Measurements from ENCODE around the gene DACH1. TPM values are rescaled to one million over a fixed set of nuclear protein-coding genes. Genes with fewer than 3 reads are reported as not detected.
"Not testable (repeated sequence)": the region's sequence is repeated elsewhere in the genome, so short reads cannot be mapped to it uniquely, and the experiment has no call there.

Gene DACH1
- total RNA-seq, 2 experiments from 2014 or later = not detected

- Mint-ChIP-seq H3K27ac (no peak overlapping the region), H3K36me3 (no peaks in the 10 kb centered on the region), H3K4me1 (ENCODE audit: low read depth) (no peaks in the 10 kb centered on the region), H3K27me3 (no peaks in the 10 kb centered on the region), H3K4me3 (no peak overlapping the region), H3K9me3 (no peaks in the 10 kb centered on the region)
- intact Hi-C loops (cut with micrococcal nuclease) = no loop called here
- DNase-seq = no peak
- ChIA-PET POLR2A (no interaction called here), CTCF (no interaction called here)
These were observed 81.6 kb downstream of the DACH1 start for GRCh38 chr13:71785361-71785760.

GRCh38 chr13:71780546-71780945 lies 86.5 kb downstream of the DACH1 start:
- no peak for DNase-seq
- Mint-ChIP-seq H3K4me3 (no peak overlapping the region), H3K27ac (no peak overlapping the region), H3K4me1 (ENCODE audit: low read depth) (no peaks in the 10 kb centered on the region), H3K27me3 (no peaks in the 10 kb centered on the region), H3K36me3 (no peaks in the 10 kb centered on the region), H3K9me3 (no peaks in the 10 kb centered on the region)
- POLR2A ChIA-PET = no interaction called here
- CTCF ChIA-PET = no interaction called here
- intact Hi-C loops (cut with micrococcal nuclease) = no loop called here

DNA sequence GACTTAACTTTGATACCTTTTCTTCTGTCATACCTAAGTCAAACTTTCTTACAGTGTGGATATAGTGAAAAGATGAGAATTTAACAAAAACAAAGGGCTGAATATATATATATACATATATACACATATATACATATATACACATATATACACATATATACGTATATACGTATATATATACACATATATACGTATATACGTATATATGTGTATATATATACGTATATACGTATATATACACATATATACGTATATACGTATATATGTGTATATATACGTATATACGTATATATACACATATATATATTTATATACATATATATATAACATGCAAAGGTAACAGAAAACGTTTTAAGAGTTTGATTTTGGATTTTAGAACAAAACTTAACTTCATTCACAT lies 88.0 kb downstream of the DACH1 start:
- H3K36me3 Mint-ChIP-seq; intact Hi-C loops (cut with micrococcal nuclease); POLR2A ChIA-PET; H3K27me3 Mint-ChIP-seq; H3K4me1 Mint-ChIP-seq (ENCODE audit: low read depth); H3K4me3 Mint-ChIP-seq; H3K9me3 Mint-ChIP-seq; DNase-seq; H3K27ac Mint-ChIP-seq: not testable (repeated sequence)
- CTCF ChIA-PET = interaction anchor here (0.6 kb wide), 1 partner anchor 110 kb away, joined by 3 read pairs; no protein-coding TSS in a partner anchor

DNA sequence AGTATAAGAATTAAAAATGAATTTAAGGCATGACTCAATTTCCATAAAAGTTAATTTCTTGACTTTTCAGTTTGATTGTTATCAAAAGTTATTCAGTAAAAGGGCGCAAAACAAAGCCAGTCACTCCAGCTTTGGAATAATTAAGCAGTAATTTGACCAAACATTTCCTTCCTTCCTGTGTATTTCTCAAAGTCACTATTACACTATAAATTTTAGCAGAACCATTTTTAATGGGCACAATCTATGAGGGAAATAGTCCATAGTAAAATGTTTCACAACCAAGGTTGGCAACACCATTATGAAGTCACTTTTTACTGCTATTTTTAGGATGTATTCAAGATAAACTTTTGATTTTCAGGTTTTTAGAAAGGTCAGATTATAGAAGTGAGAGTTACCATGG lies 91.0 kb downstream of the DACH1 start:
- no peak overlapping the region for H3K4me3 Mint-ChIP-seq
- POLR2A ChIA-PET = no interaction called here
- no peaks in the 10 kb centered on the region for H3K27me3 Mint-ChIP-seq
- intact Hi-C loops (cut with micrococcal nuclease) = no loop called here
- H3K9me3 Mint-ChIP-seq = no peaks in the 10 kb centered on the region
- no peaks in the 10 kb centered on the region for H3K36me3 Mint-ChIP-seq
- CTCF ChIA-PET = no interaction called here
- no peaks in the 10 kb centered on the region for H3K4me1 Mint-ChIP-seq (ENCODE audit: low read depth)
- H3K27ac Mint-ChIP-seq = no peak overlapping the region
- DNase-seq = no peak

GRCh38 chr13:71774863-71775262 lies 92.1 kb downstream of the DACH1 start:
- CTCF ChIA-PET = no interaction called here
- POLR2A ChIA-PET = no interaction called here
- H3K9me3 Mint-ChIP-seq = no peaks in the 10 kb centered on the region
- H3K4me3 Mint-ChIP-seq = no peak overlapping the region
- H3K4me1 Mint-ChIP-seq (ENCODE audit: low read depth) = no peaks in the 10 kb centered on the region
- H3K27ac Mint-ChIP-seq = no peak overlapping the region
- no peaks in the 10 kb centered on the region for H3K36me3 Mint-ChIP-seq
- no peaks in the 10 kb centered on the region for H3K27me3 Mint-ChIP-seq
- intact Hi-C loops (cut with micrococcal nuclease) = no loop called here
- no peak for DNase-seq

GRCh38 chr13:71773531-71773930 lies 93.5 kb downstream of the DACH1 start:
- Mint-ChIP-seq H3K4me3 (no peak overlapping the region), H3K4me1 (ENCODE audit: low read depth) (no peaks in the 10 kb centered on the region), H3K27me3 (no peaks in the 10 kb centered on the region), H3K9me3 (no peaks in the 10 kb centered on the region), H3K36me3 (no peaks in the 10 kb centered on the region), H3K27ac (no peak overlapping the region)
- CTCF ChIA-PET = no interaction called here
- POLR2A ChIA-PET = no interaction called here
- intact Hi-C loops (cut with micrococcal nuclease) = no loop called here
- no peak for DNase-seq

DNA sequence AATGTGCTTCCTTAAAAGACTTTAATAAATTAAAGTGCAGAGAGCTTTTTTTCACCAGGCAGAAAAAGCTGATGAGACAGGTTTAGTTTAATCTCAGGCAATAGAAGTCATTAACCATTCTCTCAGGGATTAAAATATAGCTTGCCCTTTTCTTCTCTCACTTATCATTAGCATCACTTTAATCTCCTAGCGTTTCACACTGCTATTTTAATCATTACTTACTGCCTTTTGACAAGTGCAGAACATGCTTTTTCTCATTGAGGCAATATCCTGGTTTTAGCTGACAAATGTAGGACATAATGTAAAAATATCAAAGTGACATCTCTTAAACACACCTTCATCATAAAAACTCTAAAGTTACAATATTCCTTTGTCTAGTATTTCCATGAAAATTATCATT lies 94.6 kb downstream of the DACH1 start:
- intact Hi-C loops (cut with micrococcal nuclease) = no loop called here
- Mint-ChIP-seq H3K4me3 (no peak overlapping the region), H3K27ac (no peak overlapping the region), H3K9me3 (no peaks in the 10 kb centered on the region), H3K36me3 (no peaks in the 10 kb centered on the region), H3K27me3 (no peaks in the 10 kb centered on the region), H3K4me1 (ENCODE audit: low read depth) (no peaks in the 10 kb centered on the region)
- ChIA-PET CTCF (no interaction called here), POLR2A (no interaction called here)
- no peak for DNase-seq

GRCh38 chr13:71771144-71771543 lies 95.9 kb downstream of the DACH1 start:
- ChIA-PET CTCF (no interaction called here), POLR2A (no interaction called here)
- H3K4me3 Mint-ChIP-seq = no peak overlapping the region
- H3K27ac Mint-ChIP-seq = no peak overlapping the region
- H3K4me1 Mint-ChIP-seq (ENCODE audit: low read depth) = no peaks in the 10 kb centered on the region
- intact Hi-C loops (cut with micrococcal nuclease) = no loop called here
- DNase-seq = no peak
- H3K27me3 Mint-ChIP-seq = no peaks in the 10 kb centered on the region
- no peaks in the 10 kb centered on the region for H3K36me3 Mint-ChIP-seq
- H3K9me3 Mint-ChIP-seq = no peaks in the 10 kb centered on the region

- Mint-ChIP-seq H3K9me3 (no peaks in the 10 kb centered on the region), H3K27me3 (no peaks in the 10 kb centered on the region), H3K4me1 (ENCODE audit: low read depth) (no peaks in the 10 kb centered on the region), H3K36me3 (no peaks in the 10 kb centered on the region), H3K4me3 (no peak overlapping the region), H3K27ac (no peak overlapping the region)
- DNase-seq = no peak
- CTCF ChIA-PET = no interaction called here
- POLR2A ChIA-PET = no interaction called here
- intact Hi-C loops (cut with micrococcal nuclease) = no loop called here
These were observed 96.3 kb downstream of the DACH1 start for GRCh38 chr13:71770710-71771109.

- H3K4me1 Mint-ChIP-seq (ENCODE audit: low read depth) = no peaks in the 10 kb centered on the region
- H3K36me3 Mint-ChIP-seq = no peaks in the 10 kb centered on the region
- CTCF ChIA-PET = no interaction called here
- no peak overlapping the region for H3K4me3 Mint-ChIP-seq
- H3K27ac Mint-ChIP-seq = no peak overlapping the region
- no peak for DNase-seq
- POLR2A ChIA-PET = no interaction called here
- no peaks in the 10 kb centered on the region for H3K9me3 Mint-ChIP-seq
- no peaks in the 10 kb centered on the region for H3K27me3 Mint-ChIP-seq
- intact Hi-C loops (cut with micrococcal nuclease) = no loop called here
These were observed 98.1 kb downstream of the DACH1 start for GRCh38 chr13:71768881-71769280.

- Mint-ChIP-seq H3K36me3 (no peaks in the 10 kb centered on the region), H3K4me3 (no peak overlapping the region), H3K4me1 (ENCODE audit: low read depth) (no peaks in the 10 kb centered on the region), H3K9me3 (no peaks in the 10 kb centered on the region), H3K27me3 (no peaks in the 10 kb centered on the region), H3K27ac (no peak overlapping the region)
- ChIA-PET POLR2A (no interaction called here), CTCF (no interaction called here)
- DNase-seq = no peak
- intact Hi-C loops (cut with micrococcal nuclease) = no loop called here
These were observed 107.1 kb downstream of the DACH1 start for GRCh38 chr13:71759651-71760511.

GRCh38 chr13:71758828-71759227 lies 108.2 kb downstream of the DACH1 start:
- DNase-seq = no peak
- Mint-ChIP-seq H3K4me3 (no peak overlapping the region), H3K4me1 (ENCODE audit: low read depth) (no peaks in the 10 kb centered on the region), H3K27me3 (no peaks in the 10 kb centered on the region), H3K9me3 (no peaks in the 10 kb centered on the region), H3K27ac (no peak overlapping the region), H3K36me3 (no peaks in the 10 kb centered on the region)
- intact Hi-C loops (cut with micrococcal nuclease) = no loop called here
- CTCF ChIA-PET = no interaction called here
- POLR2A ChIA-PET = no interaction called here

DNA sequence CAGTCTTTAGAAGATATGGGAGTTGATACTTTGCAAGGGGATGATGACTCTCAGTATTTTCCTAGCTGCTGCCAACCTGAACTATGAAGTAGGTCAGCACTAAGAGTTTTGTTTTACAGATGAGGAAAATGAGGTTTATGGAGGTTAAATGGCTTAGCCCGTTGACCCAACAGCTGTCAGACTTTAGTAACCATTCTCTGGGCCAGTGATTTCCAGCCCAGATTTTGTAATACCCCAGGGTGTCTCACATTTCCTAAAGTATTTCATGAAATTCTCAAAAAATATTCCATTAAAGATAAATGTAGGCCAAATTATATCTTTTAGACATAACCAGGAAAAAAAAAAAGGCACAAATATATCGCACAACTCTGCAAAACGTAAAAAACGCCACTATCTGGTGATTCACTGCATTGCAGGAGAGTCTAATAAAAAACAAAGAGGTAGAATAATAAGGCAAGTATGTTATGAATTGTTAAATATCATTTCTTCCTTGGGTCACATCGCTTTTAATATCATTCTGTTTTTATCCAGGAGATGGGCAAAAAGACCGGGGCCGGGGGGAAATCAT lies 112.5 kb downstream of the DACH1 start:
- H3K27ac Mint-ChIP-seq = no peak overlapping the region
- CTCF ChIA-PET = no interaction called here

More for the DNA sequence above, 112.5 kb downstream of the DACH1 start:
- Mint-ChIP-seq H3K4me3 (no peak overlapping the region), H3K36me3 (no peaks in the 10 kb centered on the region), H3K4me1 (ENCODE audit: low read depth) (no peaks in the 10 kb centered on the region), H3K9me3 (no peaks in the 10 kb centered on the region), H3K27me3 (no peaks in the 10 kb centered on the region)
- no peak for DNase-seq
- POLR2A ChIA-PET = no interaction called here
- intact Hi-C loops (cut with micrococcal nuclease) = no loop called here
